Ecto neural progenitor cell (in vitro differentiated cells): ENCODE results near the gene LRFN2.
A peak's percentile ranks its signal among the peaks of the same experiment; 100 is the strongest.

Source experiments
- DNase-seq: peaks from one replicate; pipeline ENCODE4 v3.0.0-alpha.2; 2018; ENCODE audit warnings: low spot score

Gene LRFN2

DNA sequence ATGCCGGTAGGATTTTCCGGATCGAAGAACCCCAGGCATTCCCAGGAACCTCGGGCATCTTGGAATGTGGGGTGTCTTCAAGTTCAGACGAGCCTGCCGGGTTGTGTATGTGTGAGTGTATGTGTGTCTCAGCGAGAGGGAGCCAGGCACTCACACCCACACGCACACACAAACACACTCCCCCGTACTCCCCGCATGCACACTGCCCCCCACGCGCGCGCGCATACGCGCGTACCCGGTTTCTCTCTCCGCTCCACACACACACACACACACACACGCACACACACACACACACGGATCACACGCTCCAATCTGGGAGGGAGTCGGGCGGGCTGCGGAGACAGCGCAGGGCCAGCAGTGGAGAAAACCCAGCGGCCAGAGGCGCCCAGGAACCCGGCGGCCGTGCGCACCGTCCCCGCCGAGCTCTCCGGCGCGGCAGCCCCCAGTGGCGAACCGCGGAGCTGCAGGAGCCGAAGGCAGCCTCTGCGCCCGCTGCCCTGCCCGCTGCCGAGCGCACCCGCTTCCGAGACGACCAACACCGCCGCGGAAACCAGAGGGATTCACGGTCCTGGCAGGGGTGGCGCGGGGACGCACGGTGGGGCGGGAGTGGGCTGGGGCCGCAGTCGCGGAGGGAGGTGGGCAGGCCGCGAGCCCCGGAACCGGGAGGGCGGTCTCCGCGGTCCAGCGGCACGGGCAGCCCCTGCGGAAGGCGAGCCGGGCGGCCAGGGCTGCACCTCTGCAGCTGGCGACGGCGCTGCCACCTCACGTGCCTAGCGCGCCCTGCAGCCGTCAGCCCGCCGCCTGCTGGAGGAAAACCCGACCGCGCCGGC is at the start of gene LRFN2:
LRFN2 (minus strand) TSS at position 125 of the 830 bp plus-strand sequence.
- DNase-seq: peak; percentile 92

DNA sequence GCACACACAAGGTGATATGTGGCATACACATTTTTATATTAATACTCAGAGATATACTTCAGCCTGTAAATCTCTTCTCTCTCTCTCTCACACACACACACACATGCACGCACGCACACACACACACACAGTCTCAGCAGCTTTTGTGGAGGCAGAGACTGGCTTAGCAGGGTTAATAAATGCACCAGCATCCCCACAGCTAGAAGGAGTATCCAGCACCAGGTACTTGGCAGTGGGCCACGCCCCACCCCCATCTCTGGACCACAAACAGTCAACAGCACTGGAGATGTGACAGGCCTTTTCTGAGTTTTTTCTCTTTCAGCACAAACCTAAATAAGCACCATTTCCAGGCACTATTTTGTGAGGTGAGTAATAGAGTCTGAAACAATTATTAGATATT is 47.3 kb upstream of the LRFN2 start:
- DNase-seq: no peak

DNA sequence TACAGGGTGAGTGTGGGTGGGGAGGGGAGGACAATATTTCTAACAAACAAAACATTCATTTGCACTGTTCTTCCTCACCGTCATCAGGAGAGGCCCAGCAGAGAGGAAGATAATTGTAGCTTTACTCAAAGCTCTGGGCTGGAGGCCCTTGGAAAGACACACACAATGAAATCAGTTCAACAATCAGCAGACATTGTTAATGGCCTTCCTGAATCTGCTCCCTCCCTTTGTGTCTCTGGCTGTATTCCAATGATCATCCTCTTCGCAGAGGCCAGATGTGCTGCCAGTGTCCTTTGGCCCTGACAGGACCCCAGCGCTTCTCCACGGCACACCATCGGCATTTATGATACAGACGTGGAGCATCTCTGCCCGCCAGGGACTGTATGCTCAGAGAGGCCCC is 44.6 kb upstream of the LRFN2 start:
- DNase-seq: no peak

DNA sequence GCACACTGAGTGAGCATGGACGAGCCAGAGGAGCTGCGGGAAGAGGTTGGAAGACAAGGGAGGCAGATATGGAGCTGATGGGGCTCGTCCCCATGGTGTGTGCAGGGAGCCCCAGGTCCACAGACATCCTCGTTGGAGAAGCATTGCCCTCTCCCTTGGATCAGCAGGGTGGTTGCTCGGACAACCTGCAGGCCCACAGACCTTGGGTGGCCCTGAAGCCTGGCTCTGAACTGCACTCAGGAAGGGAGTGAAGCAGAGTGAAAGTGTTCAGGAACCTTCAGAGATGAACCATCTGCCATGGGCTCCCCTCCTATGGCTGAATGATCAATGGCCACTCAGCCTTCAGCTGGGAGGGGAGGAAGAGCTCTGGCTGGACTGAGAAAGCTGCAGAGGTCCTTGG is 43.3 kb upstream of the LRFN2 start:
- no peak for DNase-seq

DNA sequence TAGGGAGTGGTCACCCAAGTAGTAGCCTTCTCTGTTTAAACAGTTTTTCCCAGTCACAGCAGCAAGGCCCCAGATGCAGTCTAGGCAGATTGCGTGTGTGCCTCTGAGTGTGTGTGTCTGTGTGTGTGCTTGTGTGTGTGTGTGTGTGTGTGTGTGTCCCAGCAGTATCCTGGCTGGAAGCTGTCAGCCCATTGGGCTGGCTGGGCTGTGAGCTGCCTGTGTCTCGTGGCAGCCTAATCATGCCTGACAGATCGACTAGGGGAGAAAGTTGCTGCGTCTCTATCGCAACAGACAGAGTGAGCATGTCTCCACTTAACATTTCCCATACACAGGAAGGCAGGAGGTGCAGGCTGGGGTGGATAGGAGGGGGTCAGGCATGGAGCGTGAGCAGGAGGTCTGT is 42.9 kb upstream of the LRFN2 start:
- DNase-seq: no peak

DNA sequence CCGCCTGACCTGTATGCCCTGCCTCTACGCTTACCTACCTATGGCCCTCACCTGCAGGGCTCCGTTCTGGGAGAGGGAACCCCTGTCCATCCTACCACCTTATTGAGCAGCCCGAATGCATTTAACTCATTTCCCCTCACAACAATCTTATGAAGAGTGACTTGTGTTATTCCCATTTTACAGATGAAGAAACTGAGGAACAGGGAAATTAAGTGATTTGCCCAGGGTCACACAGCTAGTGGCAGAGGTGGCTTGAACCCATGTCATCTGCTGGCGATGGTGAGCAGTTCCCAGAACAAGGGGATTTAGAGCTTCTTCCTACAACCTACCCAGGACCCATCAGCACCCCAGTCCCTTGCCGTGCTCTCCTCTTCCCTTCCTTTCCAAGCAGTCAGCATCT is 42.3 kb upstream of the LRFN2 start:
- no peak for DNase-seq

DNA sequence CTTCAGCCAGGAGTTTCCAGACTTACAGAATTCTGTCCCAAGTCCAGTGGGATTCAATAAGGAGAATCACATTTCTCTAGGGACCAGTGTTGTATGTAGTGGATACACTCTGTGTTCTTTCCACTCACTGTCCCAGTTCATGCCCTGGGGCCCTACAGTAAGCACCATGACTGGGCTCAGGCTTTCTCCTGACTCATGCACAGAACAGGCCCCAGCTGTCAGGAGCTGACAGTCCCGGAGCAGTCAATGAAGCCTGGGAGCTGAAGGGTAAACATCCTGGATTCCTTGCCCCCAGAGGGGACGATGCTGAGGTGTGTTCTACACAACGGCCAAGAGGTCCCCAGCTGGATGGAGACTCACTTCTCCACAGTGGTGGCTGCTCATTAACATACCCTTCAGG is 40.2 kb upstream of the LRFN2 start:
- DNase-seq: no peak

DNA sequence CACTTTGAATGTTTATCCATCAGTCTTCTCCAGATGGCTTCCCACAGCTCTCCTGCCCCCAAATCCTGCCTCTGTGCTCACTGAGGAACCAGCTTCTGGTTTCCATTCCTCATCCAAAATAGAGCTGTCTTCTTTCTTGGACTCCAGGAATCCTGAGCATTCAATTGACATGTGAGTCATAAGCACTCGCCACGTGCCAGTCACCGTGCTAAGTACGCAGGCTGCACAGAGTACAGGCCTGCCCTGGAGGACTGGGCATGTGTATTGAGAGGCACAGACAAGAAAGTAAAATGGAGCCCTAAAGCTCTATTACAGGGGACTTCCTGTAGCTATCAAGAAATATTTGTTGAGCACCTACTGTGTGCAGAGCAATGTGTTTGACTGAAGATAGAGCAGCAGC is 39.7 kb upstream of the LRFN2 start:
- DNase-seq: no peak

DNA sequence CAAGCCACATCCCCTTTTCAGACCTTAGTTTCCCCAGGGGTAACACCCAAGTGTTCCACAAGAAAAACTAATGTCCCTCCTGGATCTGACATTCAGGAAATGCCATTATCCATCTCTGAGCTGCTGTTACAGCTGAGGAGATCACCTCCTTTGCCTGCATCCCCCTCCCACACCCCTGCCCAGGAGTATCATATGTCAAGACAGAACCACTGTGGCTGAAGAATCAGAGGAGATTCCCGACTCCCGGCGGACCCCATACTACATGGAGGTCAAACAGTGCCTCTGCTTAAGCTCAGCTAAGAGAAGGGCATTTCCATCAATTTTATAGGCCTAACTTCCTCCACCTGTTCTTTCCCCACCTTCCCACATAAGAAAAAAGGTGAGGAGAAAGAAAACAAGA is 36.8 kb upstream of the LRFN2 start:
- DNase-seq: no peak

DNA sequence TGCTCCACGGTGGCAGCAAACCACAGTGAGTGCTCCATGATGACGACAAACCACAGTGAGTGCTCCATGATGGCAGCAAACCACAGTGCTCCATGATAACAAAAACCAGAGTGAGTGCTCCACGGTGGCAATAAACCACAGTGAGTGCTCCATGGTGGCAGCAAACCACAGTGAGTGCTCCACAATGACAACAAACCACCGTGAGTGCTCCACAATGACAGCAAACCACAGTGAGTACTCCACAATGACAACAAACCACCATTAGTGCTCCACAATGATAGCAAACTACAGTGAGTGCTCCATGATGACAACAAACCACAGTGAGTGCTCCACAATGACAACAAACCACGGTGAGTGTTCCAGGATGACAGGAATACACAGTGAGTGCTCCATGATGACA is 36.0 kb upstream of the LRFN2 start:
- no peak for DNase-seq

DNA sequence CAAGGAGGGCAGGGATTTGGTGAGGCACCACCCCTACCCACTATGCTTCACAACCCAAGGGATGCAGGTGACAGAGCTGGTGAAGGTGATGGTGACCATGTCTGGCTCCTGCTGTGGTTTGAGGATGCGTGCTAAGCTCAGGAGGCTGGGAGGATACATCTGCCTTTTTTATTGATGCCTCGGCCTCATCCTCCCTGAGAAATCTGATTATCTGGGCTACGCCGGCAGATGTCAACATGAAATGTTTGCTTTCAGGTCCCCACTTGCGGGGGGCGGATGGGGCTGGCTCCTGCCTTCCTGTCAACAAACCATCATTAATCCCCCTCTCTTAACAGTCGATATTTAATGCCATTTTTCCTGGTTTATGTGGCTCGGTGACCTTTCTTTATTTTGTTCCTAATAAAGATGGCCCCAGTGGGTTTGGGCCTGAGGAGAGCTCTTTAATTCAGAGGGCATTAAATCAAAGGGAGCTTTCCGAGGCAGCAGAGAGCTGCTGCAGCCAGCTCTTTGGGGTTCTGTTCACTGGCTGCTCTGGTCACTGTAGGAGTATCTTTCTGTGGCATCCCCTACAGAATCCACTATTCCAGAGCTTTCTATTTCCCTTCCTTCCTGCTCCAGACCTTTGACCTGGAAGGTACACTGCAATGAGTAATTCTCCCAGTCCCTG is 33.5 kb upstream of the LRFN2 start:
- no peak for DNase-seq

DNA sequence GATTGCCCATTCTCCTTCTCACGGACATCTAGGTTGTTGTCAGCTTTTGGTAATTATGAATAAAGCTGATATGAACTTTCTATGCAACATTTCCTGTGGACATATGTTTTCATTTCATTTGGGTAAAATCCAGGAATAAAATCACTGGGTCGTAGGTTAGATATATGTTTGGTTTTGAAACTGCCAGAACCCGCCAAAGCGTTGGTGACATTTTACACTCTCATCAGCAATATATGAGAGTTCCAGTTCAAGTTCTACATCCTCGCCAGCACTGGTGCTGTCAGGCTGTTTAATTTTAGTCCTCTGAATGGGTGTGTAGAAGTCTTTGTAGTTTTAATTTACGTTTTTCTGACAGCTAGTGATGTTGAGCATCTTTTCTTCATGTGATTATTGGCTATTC is 27.5 kb upstream of the LRFN2 start:
- no peak for DNase-seq

DNA sequence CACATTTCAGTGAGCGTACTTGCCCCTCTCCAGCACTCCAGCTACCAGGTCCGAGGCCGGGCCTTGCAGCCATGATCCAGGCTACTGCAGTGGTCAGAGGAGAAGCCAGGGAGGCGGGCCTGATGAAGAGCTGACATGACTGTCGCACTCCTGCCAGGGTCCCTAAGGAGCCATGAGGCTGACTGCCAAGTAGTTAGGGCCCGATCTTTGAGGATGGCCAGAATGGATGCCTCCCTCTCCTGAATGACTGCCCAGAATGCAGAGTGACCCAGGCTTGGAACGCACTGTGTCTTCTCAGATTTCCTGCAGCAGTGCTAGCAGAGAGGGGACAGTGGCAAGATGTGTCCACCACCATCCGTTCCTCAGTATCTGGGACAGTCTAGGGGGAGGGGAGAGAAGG is 24.7 kb upstream of the LRFN2 start:
- no peak for DNase-seq

DNA sequence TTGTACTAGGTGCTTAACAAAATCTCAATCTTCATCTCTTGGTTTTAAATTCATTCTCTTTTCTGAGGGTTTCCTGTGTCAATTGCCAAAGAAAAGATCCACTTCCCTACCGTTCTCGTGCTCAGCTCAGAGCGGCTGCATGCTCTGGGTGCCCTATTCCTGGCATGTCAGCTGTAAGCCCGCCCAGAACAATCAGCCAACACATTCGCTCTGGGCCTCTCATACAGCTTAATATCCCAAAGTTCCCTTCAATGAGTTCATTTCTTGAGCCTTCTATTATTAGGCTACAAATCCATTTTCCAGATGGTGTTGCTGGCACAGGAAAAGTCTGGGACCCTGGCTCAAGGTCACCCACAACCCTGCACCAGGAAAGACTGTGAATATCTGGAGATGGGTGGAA is 24.3 kb upstream of the LRFN2 start:
- DNase-seq: no peak

DNA sequence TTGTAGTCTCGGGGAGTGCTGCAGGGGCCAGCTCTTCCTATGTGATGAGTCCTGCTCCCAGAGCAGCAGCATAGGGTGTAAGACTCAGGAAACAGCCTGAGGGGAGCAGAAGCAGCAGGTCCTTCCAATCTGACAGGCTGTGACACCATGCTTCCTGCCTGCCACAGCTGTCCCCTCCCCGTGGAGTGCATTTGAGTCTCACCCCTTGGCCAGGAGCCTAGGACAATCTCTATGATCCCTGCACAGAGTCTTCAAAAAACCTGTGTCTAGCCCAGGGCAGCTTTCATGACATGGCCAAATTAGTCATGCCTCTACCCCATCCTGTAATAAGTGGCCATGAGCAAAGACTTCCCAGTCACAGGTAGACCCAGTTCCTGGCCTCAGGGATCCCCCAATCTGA is 23.1 kb upstream of the LRFN2 start:
- DNase-seq: no peak

DNA sequence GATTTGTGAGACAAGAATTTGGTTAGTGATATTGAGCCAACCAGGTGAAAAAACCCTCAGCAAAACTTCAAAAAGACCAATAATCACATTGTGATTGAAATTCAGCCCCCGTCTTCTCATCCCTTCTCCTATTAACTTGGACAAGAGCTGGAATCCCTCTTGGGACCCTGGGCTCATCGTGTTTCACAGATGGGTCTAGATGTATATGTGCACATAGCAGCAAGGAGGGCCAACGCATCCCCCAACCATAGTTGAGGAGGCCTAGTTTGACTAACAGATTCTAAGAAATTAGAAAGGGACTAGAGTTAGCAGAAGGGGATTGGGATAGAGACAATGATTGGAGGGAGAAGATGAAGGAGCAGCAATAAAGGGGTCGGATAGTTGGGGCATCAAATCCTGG is 19.8 kb upstream of the LRFN2 start:
- DNase-seq: no peak

DNA sequence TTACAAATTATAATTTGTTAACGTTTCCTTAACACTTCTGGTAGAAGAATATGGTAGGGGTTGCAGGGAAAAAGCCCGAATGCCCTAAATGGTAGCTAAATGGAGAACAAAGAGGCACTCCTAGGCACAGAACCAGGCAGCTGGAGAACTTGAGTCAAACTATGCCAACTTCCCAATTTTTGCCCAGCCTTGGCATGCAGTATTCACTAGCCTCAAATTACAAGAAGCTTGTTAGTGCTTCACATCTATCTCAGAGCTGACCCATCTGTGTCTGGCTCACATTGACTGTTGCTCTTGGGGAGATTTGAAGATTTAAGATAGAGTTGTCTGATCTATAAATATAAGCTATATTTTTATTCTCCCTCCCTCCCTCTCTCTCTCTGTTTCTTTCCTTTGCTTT is 19.4 kb upstream of the LRFN2 start:
- DNase-seq: no peak

DNA sequence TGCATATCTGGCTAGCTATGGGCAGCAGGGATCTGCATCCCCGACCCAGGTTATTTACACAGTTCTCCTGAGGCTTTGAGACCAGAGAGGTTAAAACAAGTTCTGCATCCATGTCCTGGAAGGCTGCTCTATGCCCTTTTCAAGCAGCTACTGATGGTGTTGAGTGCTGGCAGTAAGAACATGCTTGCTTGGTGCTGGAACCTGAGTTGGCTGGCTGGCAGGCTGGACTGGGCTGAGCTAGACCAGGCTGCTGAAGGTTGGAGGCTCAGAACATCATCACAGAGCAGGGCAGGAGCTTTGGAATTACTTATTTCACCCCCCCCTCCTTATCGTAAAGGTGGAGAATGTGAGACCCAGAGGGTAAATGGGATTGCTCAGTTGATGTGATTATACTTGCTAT is 16.9 kb upstream of the LRFN2 start:
- DNase-seq: no peak

DNA sequence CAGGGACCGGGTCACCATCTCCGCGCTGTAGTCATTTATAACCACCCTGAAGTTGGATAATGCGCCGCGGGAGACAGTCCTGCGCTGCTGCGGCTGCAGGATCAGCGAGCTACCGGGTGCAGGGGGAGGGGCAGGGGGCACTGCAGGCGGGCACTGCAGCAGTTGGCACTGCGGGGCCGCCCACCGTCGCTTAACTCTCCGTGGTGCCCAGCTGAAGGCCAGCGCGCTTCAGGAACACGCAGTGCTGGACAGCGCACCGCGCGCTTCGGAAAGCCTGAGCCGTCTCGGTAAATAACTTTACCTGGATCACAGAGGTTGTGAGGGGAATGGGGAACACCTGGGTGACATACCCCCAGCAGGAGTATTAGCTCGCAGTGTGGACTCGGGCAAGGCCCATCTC is 12.4 kb upstream of the LRFN2 start:
- DNase-seq: peak; percentile 64

DNA sequence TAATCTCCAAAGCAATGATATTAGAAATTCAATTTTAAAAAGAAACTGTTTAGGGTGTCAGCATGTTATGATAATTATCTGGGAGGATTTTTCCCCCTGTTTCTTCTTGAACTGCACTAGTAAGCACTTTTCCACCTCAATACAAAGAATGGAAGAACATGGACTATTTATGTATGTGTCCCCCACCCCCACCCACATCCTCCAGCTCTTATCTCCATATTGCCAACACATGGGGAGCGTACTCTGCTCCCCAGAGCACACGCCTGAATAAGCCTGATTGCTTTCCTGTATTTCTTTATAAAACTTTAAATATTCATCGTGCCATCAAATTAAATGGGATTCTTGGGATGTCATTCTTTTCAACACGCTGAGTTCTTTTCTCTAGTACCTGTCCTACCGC is 11.4 kb upstream of the LRFN2 start:
- DNase-seq: no peak

DNA sequence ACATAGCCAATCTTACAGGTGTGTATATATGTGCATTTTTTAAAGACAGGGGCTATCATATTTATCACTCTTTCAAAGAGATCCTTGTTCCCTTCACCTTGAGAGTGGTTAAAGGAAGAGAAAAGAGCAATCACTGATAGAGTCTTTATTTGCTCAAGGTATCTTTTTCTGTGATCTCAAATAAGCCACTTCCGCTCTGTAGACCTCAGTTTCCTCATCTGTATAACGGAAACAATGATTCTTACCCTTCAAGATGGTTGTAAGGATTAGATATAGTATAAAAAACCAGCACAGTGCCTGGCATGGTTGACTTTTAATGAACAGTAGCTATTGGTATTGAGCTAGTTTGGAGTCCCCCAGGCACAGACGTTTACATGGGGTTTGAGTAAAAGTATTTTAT is 10.1 kb upstream of the LRFN2 start:
- no peak for DNase-seq

DNA sequence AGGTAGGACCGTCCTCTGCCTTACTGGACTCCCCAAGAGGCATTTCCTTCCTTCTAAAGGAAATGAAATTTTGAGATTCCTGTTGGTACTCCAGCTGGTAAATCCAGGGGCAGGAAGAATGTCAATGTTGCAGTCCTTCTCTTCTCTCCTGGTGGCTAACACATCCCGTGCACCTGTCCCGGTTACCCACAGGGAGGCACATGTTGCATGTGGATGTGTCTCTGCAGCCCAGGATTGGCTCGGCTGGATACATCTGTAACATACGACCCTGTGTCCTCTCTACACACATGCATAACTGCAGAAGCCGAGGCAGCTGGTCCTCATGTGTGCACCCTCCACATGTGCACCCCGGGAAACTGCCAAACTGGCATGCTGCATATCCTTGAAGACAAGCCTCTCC is 1.3 kb upstream of the LRFN2 start:
- no peak for DNase-seq

DNA sequence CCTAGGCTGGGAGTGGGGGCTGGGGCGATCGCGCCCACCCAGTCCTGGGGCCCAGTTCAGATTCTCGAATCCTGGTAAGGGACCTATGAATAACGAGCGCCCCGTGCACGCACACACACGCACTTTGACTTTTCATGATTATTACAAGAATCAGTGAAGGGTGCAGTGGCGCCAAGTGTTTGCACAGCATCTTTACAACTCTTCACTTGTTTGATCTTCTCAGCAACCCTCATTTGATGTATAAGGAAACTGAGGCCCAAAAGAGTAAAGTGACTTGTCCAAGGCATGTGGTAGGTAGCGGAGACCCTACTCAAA is 863 bp upstream of the LRFN2 start:
- DNase-seq: no peak
